ENCODE data around the gene ECHDC3.

DNA sequence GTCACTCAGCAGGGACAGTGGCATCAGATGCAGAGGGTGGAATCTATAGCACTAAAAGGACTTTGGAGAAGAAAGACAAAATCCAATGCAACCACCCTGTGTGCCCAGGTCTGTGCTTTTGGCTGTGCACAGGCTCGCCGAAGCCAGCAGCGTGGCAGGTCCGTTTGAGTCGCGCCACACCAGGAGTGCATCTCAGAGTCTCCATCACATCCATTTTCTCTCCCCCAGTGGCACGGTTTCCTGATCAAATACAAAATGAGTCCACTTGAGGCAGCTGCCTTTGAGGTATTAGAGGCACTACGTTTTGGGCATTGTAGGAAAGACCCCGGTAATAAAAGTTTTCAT is 57.5 kb downstream of the ECHDC3 start:
- TF ChIP-seq POLR2A (IDR thresholded peaks at IDR 0.05), result no peak
- TF ChIP-seq, protein P1, sequence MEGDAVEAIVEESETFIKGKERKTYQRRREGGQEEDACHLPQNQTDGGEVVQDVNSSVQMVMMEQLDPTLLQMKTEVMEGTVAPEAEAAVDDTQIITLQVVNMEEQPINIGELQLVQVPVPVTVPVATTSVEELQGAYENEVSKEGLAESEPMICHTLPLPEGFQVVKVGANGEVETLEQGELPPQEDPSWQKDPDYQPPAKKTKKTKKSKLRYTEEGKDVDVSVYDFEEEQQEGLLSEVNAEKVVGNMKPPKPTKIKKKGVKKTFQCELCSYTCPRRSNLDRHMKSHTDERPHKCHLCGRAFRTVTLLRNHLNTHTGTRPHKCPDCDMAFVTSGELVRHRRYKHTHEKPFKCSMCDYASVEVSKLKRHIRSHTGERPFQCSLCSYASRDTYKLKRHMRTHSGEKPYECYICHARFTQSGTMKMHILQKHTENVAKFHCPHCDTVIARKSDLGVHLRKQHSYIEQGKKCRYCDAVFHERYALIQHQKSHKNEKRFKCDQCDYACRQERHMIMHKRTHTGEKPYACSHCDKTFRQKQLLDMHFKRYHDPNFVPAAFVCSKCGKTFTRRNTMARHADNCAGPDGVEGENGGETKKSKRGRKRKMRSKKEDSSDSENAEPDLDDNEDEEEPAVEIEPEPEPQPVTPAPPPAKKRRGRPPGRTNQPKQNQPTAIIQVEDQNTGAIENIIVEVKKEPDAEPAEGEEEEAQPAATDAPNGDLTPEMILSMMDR (IDR thresholded peaks at IDR 0.05), result no peak

All from breast epithelium (tissue), 3 donors.